Vagina (tissue), 2 donors: Measurements from ENCODE around the gene MACO1. TPM values are rescaled to one million over a fixed set of nuclear protein-coding genes. Genes with fewer than 3 reads are reported as not detected.

ENCODE experiments used
- DNase-seq, 2 donors: peaks; one replicate each; pipeline ENCODE4 v3.0.0-alpha.2; 2017; ENCODE audit errors: extremely low spot score in 2 of 2
- H3K27ac ChIP-seq: fragments of 200-600 bp; sonication (generic); one replicate; pipeline ENCODE4 v1.5.1; 2019
- H3K27me3 ChIP-seq: fragments of 200-600 bp; sonication (generic); one replicate; pipeline ENCODE4 v1.5.1; 2019
- H3K36me3 ChIP-seq, 2 donors: fragments of 200-600 bp; sonication (generic); one replicate each; pipeline ENCODE4 v1.5.1; 2017 to 2019
- H3K4me1 ChIP-seq: fragments of 200-600 bp; sonication (generic); one replicate; pipeline ENCODE4 v1.5.1; 2019
- H3K4me3 ChIP-seq, 2 donors: fragments of 200-600 bp; sonication (generic); 1 replicate in 1 of 2; 2 replicates in 1 of 2; pipeline ENCODE4 v1.5.1; 2016 to 2019
- H3K9me3 ChIP-seq: fragments of 200-600 bp; sonication (generic); one replicate; pipeline ENCODE4 v1.5.1; 2019
- CTCF ChIP-seq, 3 experiments: fragments of 450-650 bp in 2 of 3; fragments of 200-600 bp in 1 of 3; sonication (generic) in 1 of 3; IDR thresholded peaks; one replicate each; pipeline ENCODE4 v1.5.1; 2017 to 2019; ENCODE audit warnings: antibody characterized with exemption in 3 of 3, mild to moderate bottlenecking in 2 of 3, moderate library complexity in 2 of 3
- POLR2A ChIP-seq, 2 donors: fragments of 450-650 bp; IDR thresholded peaks; one replicate each; pipeline ENCODE4 v1.6.1; 2017; ENCODE audit warnings: antibody characterized with exemption in 2 of 2, mild to moderate bottlenecking in 2 of 2, moderate library complexity in 2 of 2
- POLR2AphosphoS5 ChIP-seq, 2 donors: sonication (generic); formaldehyde crosslinking; IDR thresholded peaks; one replicate each; pipeline ENCODE4 v1.9.0; 2017; ENCODE audit warnings: antibody characterized with exemption in 2 of 2, mild to moderate bottlenecking in 2 of 2, low read depth in 1 of 2; ENCODE audit not compliant: insufficient read depth in 1 of 2
- intact Hi-C: fragments of 100-400 bp; cut with DNase I; formaldehyde crosslinking; loops from one replicate; pipeline ENCODE4 v1.15.1; 2023
- total RNA-seq: library from RNA; depleted of rRNA; stranded (reverse); fragments of >200 nt; gene quantifications from one replicate; pipeline ENCODE4 v1.2.3, GENCODE V29; 2016

MACO1 gene
- total RNA-seq, 1 donor from 2014 or later: 13.8 TPM

- H3K9me3 ChIP-seq: no peaks in the 10 kb centered on the region
- H3K4me3 ChIP-seq: no peak overlapping the region
- H3K36me3 ChIP-seq: peaks cover 0 to 22% of the 10 kb centered on the region in 2 donors
- peaks cover 6% of the 10 kb centered on the region for H3K4me1 ChIP-seq
- H3K27me3 ChIP-seq: no peaks in the 10 kb centered on the region
- intact Hi-C loops: no loop called here
- no peak overlapping the region for H3K27ac ChIP-seq
- TF ChIP-seq POLR2AphosphoS5 (IDR thresholded peaks at IDR 0.05; ENCODE audit: insufficient read depth in 1 of 2, low read depth in 1 of 2) (no peak), CTCF (IDR thresholded peaks at IDR 0.05) (no peak), POLR2A (IDR thresholded peaks at IDR 0.05) (no peak)
- DNase-seq: no peak
Observed at GRCh38 chr1:25445993-25446538, 15.4 kb downstream of the MACO1 start.

GRCh38 chr1:25447547-25447946 is 16.9 kb downstream of the MACO1 start:
- Histone ChIP-seq H3K27ac (no peak overlapping the region), H3K27me3 (no peaks in the 10 kb centered on the region), H3K9me3 (no peaks in the 10 kb centered on the region), H3K36me3 (peaks cover 0 to 22% of the 10 kb centered on the region in 2 donors), H3K4me1 (no peaks in the 10 kb centered on the region), H3K4me3 (no peak overlapping the region)
- intact Hi-C loops: no loop called here
- no peak for TF ChIP-seq POLR2A (IDR thresholded peaks at IDR 0.05)
- TF ChIP-seq CTCF (IDR thresholded peaks at IDR 0.05): no peak
- no peak for TF ChIP-seq POLR2AphosphoS5 (IDR thresholded peaks at IDR 0.05; ENCODE audit: insufficient read depth in 1 of 2, low read depth in 1 of 2)
- no peak for DNase-seq

- intact Hi-C loops: no loop called here
- no peaks in the 10 kb centered on the region for H3K4me1 ChIP-seq
- TF ChIP-seq CTCF (IDR thresholded peaks at IDR 0.05) (no peak), POLR2A (IDR thresholded peaks at IDR 0.05) (no peak), POLR2AphosphoS5 (IDR thresholded peaks at IDR 0.05; ENCODE audit: insufficient read depth in 1 of 2, low read depth in 1 of 2) (no peak)
- H3K4me3 ChIP-seq: no peak overlapping the region
- DNase-seq: no peak
- H3K27ac ChIP-seq: no peak overlapping the region
- H3K27me3 ChIP-seq: no peaks in the 10 kb centered on the region
- peaks cover 0 to 22% of the 10 kb centered on the region in 2 donors for H3K36me3 ChIP-seq
- H3K9me3 ChIP-seq: no peaks in the 10 kb centered on the region
Observed at GRCh38 chr1:25450891-25451290, 20.2 kb downstream of the MACO1 start.

GRCh38 chr1:25451908-25452307 is 21.2 kb downstream of the MACO1 start:
- Histone ChIP-seq H3K9me3 (no peaks in the 10 kb centered on the region), H3K4me3 (no peak overlapping the region), H3K36me3 (peaks cover 0 to 27% of the 10 kb centered on the region in 2 donors), H3K27ac (no peak overlapping the region), H3K27me3 (no peaks in the 10 kb centered on the region), H3K4me1 (no peaks in the 10 kb centered on the region)
- TF ChIP-seq CTCF (IDR thresholded peaks at IDR 0.05) (no peak), POLR2AphosphoS5 (IDR thresholded peaks at IDR 0.05; ENCODE audit: insufficient read depth in 1 of 2, low read depth in 1 of 2) (no peak), POLR2A (IDR thresholded peaks at IDR 0.05) (no peak)
- intact Hi-C loops: no loop called here
- DNase-seq: no peak

- H3K36me3 ChIP-seq: peaks cover 0 to 29% of the 10 kb centered on the region in 2 donors
Observed at GRCh38 chr1:25456502-25456901, 25.8 kb downstream of the MACO1 start.

More at GRCh38 chr1:25456502-25456901, 25.8 kb downstream of the MACO1 start:
- no peak overlapping the region for H3K4me3 ChIP-seq
- TF ChIP-seq POLR2AphosphoS5 (IDR thresholded peaks at IDR 0.05; ENCODE audit: insufficient read depth in 1 of 2, low read depth in 1 of 2): no peak
- no peak for TF ChIP-seq CTCF (IDR thresholded peaks at IDR 0.05)
- no peak for TF ChIP-seq POLR2A (IDR thresholded peaks at IDR 0.05)
- H3K27ac ChIP-seq: no peak overlapping the region
- H3K9me3 ChIP-seq: no peaks in the 10 kb centered on the region
- intact Hi-C loops: no loop called here
- no peaks in the 10 kb centered on the region for H3K4me1 ChIP-seq
- no peaks in the 10 kb centered on the region for H3K27me3 ChIP-seq
- DNase-seq: no peak
